ENCODE data around the gene SOBP.

DNA sequence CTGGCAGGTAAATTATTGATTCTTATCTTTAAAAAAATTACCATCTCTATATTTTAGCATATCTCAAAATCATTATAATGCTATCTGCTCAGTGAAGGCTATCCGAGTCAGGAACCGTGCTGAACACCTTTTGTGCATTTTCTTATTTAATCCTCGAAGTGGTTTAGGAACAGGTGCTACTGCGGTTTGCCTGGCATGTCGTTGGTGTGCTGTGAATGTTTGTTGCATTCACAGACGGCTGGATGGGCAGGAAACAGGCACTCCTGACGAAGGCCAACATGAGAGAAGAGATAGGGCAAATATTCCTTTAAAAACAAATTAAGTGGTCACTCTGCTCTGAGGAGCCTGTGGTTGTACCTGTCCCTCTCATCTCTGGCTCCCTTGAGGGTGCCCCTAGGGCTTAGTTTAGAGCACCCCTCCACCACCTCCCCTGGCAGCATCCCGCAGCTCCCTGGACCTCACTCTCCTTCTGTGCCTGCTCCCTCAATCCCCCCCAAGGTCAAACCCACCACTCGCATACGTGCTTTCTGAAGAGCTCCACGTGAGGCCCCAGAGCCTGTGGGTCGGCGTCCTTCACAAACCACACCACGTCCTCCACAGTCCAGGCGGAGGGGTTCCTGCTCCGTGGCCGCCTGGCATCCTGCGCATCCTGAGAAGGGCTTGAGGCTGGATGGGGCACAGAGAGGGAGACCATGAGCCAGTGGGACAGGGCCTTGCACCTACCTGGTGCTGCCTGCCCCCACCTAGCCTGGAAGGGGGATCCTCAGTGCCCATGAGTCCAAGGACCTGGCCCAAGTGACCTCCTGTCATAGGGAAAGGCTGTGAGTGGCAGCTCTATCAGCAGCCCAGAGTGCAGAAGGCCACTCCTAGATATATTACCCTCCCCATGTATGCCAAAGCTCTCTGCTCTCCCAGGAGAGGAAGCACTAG, 217.7 kb downstream of the SOBP start:
- TF ChIP-seq CTCF (IDR thresholded peaks at IDR 0.05) (no peak), ZFX (IDR thresholded peaks at IDR 0.05; ENCODE audit: borderline replicate concordance) (no peak)

All from 22Rv1 (cell line).